Loucy (cell line): Measurements from ENCODE around the gene PFKM.

Source experiments
- EZH2phosphoT487 ChIP-seq: fragments of 200-600 bp; IDR thresholded peaks from 2 replicates; pipeline ENCODE4 v1.6.1; 2018; ENCODE audit warnings: antibody characterized with exemption, mild to moderate bottlenecking, moderate library complexity, borderline replicate concordance
- TF ChIP-seq, protein P1 (sequence below): fragments of 200-600 bp; sonication (generic); conservative IDR thresholded peaks from 2 replicates; pipeline ENCODE4 v1.5.1; 2014; ENCODE audit warnings: mild to moderate bottlenecking, antibody characterized with exemption, low read length

DNA sequence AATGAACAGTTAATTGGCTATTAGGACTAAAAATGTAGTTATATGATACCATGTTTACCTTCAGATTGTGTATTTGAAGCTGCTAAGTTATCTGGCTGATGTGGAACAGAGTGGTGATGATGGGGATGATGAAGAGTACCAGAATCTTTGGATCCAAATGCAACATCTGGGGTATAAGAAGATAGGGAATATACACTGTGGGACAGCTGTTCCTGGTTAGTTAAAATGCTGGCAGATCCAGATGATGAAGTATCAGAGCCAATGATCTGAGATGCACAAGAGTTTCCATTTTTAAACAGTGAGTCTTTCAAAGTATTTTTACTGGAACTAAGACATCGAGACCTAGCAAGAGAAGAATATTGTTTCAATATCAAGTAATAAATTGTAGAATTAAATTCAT is 44.9 kb upstream of the PFKM start:
- TF ChIP-seq, protein P1, sequence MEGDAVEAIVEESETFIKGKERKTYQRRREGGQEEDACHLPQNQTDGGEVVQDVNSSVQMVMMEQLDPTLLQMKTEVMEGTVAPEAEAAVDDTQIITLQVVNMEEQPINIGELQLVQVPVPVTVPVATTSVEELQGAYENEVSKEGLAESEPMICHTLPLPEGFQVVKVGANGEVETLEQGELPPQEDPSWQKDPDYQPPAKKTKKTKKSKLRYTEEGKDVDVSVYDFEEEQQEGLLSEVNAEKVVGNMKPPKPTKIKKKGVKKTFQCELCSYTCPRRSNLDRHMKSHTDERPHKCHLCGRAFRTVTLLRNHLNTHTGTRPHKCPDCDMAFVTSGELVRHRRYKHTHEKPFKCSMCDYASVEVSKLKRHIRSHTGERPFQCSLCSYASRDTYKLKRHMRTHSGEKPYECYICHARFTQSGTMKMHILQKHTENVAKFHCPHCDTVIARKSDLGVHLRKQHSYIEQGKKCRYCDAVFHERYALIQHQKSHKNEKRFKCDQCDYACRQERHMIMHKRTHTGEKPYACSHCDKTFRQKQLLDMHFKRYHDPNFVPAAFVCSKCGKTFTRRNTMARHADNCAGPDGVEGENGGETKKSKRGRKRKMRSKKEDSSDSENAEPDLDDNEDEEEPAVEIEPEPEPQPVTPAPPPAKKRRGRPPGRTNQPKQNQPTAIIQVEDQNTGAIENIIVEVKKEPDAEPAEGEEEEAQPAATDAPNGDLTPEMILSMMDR: no peak
- no peak for TF ChIP-seq EZH2phosphoT487
